NCI-H146 treated with DMSO at 0.1 percent for 48 hours (cell line): ENCODE results near the gene VOPP1.

Source experiments
- DNase-seq: peaks from one replicate; lab custom pipeline; 2025; ENCODE audit not compliant: unreplicated experiment; lab: John Stamatoyannopoulos, UW

Gene VOPP1

DNA sequence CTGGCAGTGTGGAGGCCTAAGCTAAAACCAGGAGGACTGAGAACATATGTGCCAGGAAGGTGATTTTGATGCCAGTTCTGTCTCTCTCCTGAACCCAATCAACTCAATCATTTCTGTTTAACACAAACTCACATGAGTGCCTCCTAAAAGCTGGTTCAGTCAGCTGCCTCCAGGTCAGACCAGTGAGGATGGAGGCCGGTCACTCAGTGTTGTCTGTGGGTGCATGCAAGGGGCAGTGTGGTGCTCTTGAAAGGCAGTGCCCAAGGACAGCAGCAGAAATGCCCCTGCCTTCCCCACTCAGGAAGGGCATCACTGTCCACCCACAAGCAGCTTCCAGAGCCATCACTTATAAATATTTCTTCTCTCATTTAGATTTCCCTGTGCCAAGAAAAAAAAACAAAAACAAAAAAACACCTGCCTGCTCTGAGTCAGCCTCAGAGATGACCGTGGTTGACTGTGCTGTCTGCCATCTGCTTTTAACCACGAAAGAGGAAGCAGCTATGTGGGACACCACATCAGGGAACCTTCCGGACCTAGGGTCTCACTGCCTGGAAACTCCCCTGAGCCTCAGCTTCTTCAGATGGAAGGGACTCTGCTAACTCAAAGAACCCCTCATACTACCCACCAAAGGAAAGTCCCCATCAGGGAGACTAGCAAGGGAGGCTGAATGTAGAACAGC is 39.1 kb downstream of the VOPP1 start:
- no peak for DNase-seq

- DNase-seq, result no peak
Observed at GRCh38 chr7:55532150-55532917, 40.0 kb downstream of the VOPP1 start.

GRCh38 chr7:55531536-55531935 is 40.8 kb downstream of the VOPP1 start:
- no peak for DNase-seq

- DNase-seq, result no peak
Observed at GRCh38 chr7:55527307-55527706, 45.0 kb downstream of the VOPP1 start.

DNA sequence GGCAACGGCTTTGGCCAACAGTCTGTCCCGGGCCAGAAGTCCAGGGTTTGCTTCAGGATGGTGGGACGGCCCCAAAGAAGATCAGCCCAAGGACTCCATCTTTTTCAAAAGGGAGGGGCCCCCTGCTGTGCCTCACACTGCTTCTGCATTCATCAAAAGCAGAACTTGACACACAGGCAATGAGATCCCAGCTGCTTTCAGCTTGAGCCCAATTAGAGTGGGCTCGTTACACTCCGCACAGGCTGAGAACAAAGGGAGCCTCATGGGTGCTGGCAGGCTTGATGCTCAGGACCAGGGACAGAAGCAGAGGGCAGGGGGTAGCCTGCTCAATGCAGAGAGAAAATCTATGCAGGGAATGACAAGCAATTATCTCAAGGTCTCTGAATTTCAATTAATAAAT is 45.5 kb downstream of the VOPP1 start:
- DNase-seq, result peak; percentile 89

- no peak for DNase-seq
Observed at GRCh38 chr7:55526329-55526728, 46.0 kb downstream of the VOPP1 start.

GRCh38 chr7:55524558-55525310 is 47.6 kb downstream of the VOPP1 start:
- DNase-seq, result no peak

GRCh38 chr7:55523366-55523765 is 48.9 kb downstream of the VOPP1 start:
- no peak for DNase-seq

DNA sequence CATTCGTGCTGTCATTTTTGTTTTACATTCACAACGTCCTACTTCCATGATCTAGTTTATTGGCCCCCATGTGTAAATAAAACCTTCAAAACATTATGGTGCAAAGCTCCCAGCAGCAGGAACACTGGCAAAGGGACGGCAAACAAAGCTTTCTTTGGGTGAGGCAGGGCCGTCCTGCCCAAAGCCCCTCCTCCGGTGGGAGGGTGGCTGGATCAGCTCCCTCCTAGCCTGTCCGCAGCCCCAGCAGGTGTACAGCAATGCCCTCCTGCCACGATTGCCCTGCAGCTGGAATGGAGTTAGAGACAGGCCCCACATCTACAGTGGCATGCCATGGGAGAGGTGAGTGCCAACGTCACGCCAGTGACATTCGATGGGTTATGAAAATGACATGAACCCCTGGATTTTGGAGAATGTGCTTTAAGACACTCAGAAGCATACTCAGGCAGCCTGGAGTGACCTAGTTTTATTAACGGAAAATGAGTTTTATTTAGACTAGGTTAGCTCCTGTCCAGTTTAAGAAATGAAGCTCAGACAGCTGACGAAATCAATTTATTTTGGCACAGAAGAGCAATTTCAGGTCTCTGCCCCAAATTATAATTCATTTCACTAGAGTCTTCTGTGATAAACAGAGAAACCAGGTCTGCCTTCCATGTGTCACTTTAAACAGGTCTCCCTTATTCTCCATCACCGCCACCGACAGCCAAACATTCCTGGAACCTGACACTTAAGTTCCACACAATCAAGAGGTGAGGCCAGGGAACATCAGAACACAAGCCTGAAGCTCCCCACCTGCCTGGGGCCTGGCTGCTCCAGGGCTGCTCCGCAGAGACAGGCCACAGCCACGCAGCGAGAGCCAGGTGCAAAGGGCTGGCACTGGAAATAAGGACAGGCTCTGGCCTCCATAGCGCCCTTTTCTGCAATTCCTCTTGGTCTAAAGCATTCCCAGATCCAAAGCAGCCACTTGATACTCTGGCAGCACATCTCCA is 50.1 kb downstream of the VOPP1 start:
- DNase-seq, result no peak

GRCh38 chr7:55521512-55521911 is 50.8 kb downstream of the VOPP1 start:
- no peak for DNase-seq

- DNase-seq, result no peak
Observed at GRCh38 chr7:55520426-55521140, 51.7 kb downstream of the VOPP1 start.

GRCh38 chr7:55518836-55519235 is 53.5 kb downstream of the VOPP1 start:
- DNase-seq, result no peak

DNA sequence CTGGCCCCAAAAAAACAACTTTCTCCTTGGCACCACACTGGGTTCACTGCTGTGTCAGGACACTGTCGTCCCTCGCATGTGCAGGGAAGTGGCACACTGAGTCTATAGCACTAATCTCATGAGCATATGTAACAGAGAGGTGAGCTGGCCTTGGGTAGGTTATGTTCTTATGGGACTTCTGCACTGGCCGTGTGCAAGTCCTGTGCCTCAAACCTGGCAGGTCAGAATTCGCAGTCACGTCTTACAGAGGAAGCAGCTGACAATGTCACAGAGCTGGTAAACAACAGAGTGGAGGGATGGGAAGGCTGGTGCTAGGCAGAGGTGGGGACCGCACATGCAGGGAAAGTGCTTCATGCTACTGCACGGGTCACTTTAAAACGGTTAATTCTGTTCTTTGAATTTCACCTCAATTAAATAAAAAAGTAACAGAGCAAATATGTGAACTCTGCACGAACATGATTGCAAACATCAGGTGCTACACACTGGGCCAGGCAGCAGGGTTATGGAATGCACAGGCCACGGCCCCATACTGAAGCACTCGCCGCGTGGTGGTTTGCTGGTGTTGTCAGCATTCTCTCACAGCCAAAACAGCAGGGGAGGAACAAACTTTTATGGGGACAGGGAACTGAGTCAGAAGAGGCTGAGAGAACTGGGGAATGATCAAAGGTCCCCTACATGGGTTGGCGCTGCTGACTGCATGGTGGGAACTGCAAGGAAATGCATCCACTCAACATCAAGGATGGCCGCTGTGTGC is 54.2 kb downstream of the VOPP1 start:
- no peak for DNase-seq

DNA sequence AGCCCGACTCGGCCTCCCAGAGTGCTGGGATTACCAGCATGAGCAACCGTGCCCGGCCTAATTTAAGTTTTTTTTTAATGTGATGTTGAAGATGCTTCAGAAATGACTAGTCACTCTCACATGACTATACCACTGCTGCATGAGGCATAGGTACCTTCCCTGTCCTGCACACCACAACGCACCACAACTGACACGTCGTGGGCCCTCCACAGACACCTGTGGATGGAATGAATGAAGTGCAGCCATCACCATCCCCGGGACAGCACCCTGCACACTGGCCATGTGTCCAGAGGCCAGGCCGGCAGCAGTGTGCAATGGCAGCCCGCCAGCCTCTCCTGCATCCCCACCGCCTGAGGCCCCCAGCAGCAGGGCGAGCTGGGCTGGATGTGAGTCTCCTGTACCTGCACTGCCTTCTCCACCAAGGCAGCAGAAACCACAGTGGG is 55.1 kb downstream of the VOPP1 start:
- no peak for DNase-seq

DNA sequence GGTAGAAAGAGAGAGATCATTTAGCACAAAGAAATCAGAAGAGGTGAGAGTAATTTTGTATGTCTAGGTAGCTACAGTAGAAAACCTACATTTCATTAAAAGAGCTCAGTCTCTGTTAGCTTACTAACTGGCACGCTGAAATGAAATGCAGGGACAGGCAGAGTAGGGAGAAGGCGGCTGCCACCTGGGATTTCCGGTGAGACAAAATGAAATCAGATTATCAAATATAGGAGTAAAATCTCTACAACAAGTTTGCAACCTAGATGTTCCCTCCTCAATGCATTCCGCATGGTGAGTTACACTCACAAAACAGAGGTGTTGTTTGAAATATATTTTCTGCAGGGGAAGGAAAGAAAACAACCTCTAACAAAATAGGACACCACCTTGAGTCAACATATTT is 55.9 kb downstream of the VOPP1 start:
- DNase-seq, result no peak

- DNase-seq, result no peak
Observed at GRCh38 chr7:55515569-55516279, 56.6 kb downstream of the VOPP1 start.

DNA sequence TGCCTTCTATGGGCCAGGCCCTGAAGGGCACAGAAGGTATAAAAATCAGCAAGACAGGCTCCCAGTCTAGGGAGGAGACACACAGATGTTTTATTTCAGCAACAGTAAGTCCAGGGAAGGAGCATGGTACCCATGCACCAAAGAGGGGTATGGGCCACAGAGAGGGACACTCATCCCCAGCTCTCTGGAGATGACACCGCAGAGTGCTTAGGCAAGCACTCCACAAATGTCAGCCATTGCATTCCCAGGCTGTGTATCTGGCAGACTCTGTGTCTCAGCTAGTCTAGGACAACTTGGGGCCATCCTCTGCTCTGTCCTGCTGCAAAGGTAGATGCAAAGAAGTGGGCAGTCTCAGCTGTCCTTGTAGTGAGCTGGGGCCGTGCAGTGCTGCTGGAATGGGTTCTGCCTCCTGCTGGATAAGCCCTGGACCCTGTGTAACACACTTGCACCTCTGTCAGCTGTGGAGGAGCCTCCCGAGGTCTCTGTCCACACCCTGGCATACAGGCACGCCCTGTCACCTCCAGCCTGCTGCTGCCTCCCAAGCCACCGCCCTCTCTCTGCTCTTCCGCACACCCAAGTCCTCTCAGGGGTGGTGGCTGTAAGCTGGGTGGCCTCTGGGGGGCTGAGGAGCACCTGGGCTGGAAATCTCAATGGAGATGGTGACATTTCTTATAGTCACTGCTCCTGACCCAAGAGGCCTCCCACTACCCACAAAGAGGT is 57.6 kb downstream of the VOPP1 start:
- DNase-seq, result no peak

DNA sequence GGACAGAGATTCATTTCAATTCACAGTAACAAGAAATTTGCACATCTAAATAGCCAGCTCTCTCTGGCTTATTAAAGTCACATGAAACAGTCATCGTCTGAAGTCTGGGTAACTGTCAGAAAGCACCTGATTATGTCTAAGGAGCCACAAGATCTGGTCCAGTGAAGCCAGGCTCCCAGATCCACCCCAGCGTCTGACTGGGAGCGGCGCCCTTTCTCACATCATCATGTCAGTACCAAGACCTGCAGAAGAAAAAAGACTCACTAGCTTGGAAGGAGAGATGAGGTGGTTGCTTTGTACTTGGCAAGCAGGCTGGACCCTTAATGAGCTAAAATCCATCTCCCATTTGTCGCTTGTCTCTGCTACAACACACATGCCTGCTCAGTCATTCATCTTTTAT is 58.4 kb downstream of the VOPP1 start:
- DNase-seq, result no peak
